GM12878 (cell line): ENCODE measurements around the gene ARL5B.

Experiments
- ATF3 ChIP-seq: IDR thresholded peaks from 2 replicates; pipeline ENCODE4 v1.6.1; 2011; ENCODE audit warnings: low read depth, mild to moderate bottlenecking, low read length, moderate library complexity, borderline replicate concordance; ENCODE audit errors: extremely low read depth
- BACH1 ChIP-seq: fragments of 450-650 bp; IDR thresholded peaks from 2 replicates; pipeline ENCODE4 v1.6.1; 2017; ENCODE audit warnings: mild to moderate bottlenecking, borderline replicate concordance
- BRCA1 ChIP-seq: IDR thresholded peaks from 2 replicates; pipeline ENCODE4 v1.6.1; 2011; ENCODE audit warnings: low read depth, low read length, improper control_type of control experiment
- CTCF ChIP-seq, 3 experiments: IDR thresholded peaks in 2 of 3; conservative IDR thresholded peaks in 1 of 3; 2 replicates each; pipeline ENCODE4 v1.5.1; 2011; ENCODE audit warnings: low read depth in 3 of 3, low read length in 3 of 3, mild to moderate bottlenecking in 3 of 3, control low read depth in 2 of 3, moderate library complexity in 2 of 3, inconsistent platforms in 1 of 3, mixed read lengths in 1 of 3; ENCODE audit not compliant: control insufficient read depth in 2 of 3, insufficient read depth in 1 of 3; ENCODE audit errors: extremely low read depth in 1 of 3
- EP300 ChIP-seq, 2 experiments: fragments of 150-350 bp in 1 of 2; IDR thresholded peaks; 2 replicates each; pipeline ENCODE4 v1.6.1; 2011 to 2012; ENCODE audit warnings: low read depth in 2 of 2, low read length in 2 of 2, borderline replicate concordance in 1 of 2, improper control_type of control experiment in 1 of 2, inconsistent platforms in 1 of 2; ENCODE audit not compliant: control insufficient read depth in 1 of 2
- NR2C2 ChIP-seq: IDR thresholded peaks from 2 replicates; pipeline ENCODE4 v1.6.1; 2011; ENCODE audit warnings: borderline replicate concordance, low read depth; ENCODE audit not compliant: control insufficient read depth, insufficient read length
- PML ChIP-seq: IDR thresholded peaks from 2 replicates; pipeline ENCODE4 v1.6.1; 2012; ENCODE audit warnings: low read length, inconsistent platforms
- POLR2A ChIP-seq: IDR thresholded peaks from 2 replicates; pipeline ENCODE4 v1.6.1; 2011; ENCODE audit warnings: low read depth, mild to moderate bottlenecking, low read length
- REST ChIP-seq: IDR thresholded peaks from 2 replicates; pipeline ENCODE4 v1.6.1; 2012; ENCODE audit warnings: mild to moderate bottlenecking, low read depth, low read length
- SIN3A ChIP-seq: IDR thresholded peaks from 2 replicates; pipeline ENCODE4 v1.6.1; 2012; ENCODE audit warnings: low read depth, low read length, improper control_type of control experiment
- SREBF1 ChIP-seq: IDR thresholded peaks from 2 replicates; pipeline ENCODE4 v1.6.1; 2012; ENCODE audit warnings: mild to moderate bottlenecking, low read length
- SREBF2 ChIP-seq: IDR thresholded peaks from 2 replicates; pipeline ENCODE4 v1.6.1; 2012; ENCODE audit warnings: mild to moderate bottlenecking, low read length
- USF2 ChIP-seq: IDR thresholded peaks from 2 replicates; pipeline ENCODE4 v1.6.1; 2011; ENCODE audit warnings: low read depth, low read length, improper control_type of control experiment, borderline replicate concordance

GRCh38 chr10:18650404-18650997 lies 8.7 kb upstream of the ARL5B start:
- no peak for TF ChIP-seq ATF3
- TF ChIP-seq POLR2A = no peak
- no peak for TF ChIP-seq SREBF1
- no peak for TF ChIP-seq SIN3A
- TF ChIP-seq CTCF (IDR thresholded peaks at IDR 0.05 in 2 of 3, conservative IDR thresholded peaks at IDR 0.05 in 1 of 3; ENCODE audit: control insufficient read depth in 2 of 3, extremely low read depth in 1 of 3, insufficient read depth in 1 of 3, low read depth in 3 of 3, low read length in 3 of 3) = no peak
- TF ChIP-seq BACH1 = no peak
- TF ChIP-seq USF2 = no peak
- no peak for TF ChIP-seq SREBF2
- no peak for TF ChIP-seq NR2C2
- TF ChIP-seq REST = no peak
- no peak for TF ChIP-seq BRCA1
- TF ChIP-seq PML = no peak
- no peak for TF ChIP-seq EP300 (IDR thresholded peaks at IDR 0.05; ENCODE audit: borderline replicate concordance in 1 of 2, control insufficient read depth in 1 of 2, low read depth in 2 of 2, low read length in 2 of 2)
